ENCODE measurements around the gene KLHL8. TPM values are rescaled to one million over a fixed set of nuclear protein-coding genes. Genes with fewer than 3 reads are reported as not detected.
A peak's percentile ranks its signal among the peaks of the same experiment; 100 is the strongest.

Gene KLHL8
- total and polyA plus RNA-seq, 3 experiments from 2014 or later = 9.9 to 15.8 (median 15.6) TPM

GRCh38 chr4:87122252-87122651 lies 98.2 kb downstream of the KLHL8 start:
- no peaks in the 10 kb centered on the region for H3K27me3 ChIP-seq (ENCODE audit: insufficient read depth, low read length, poor library complexity, severe bottlenecking)
- no peak overlapping the region for H3K4me3 ChIP-seq (ENCODE audit: low read length)
- H3K9me3 ChIP-seq (ENCODE audit: low read length) = no peaks in the 10 kb centered on the region
- H3K36me3 ChIP-seq (ENCODE audit: insufficient read depth, low read length) = peaks cover 16% of the 10 kb centered on the region
- no peak for DNase-seq
- Mint-ChIP-seq H3K4me1 (peaks cover 23 to 33% (median 31%) of the 10 kb centered on the region in 3 donors), H3K4me3 (no peak overlapping the region), H3K9me3 (no peaks in the 10 kb centered on the region), H3K27ac (no peak overlapping the region), H3K36me3 (peaks cover 15 to 79% (median 30%) of the 10 kb centered on the region in 3 donors), H3K27me3 (no peaks in the 10 kb centered on the region)
- CTCF ChIA-PET = interaction anchor here (0.6 to 1.5 kb wide), 3 partner anchors 188 to 1663 kb away, joined by 3 to 4 read pairs (median 3); partner anchors contain the start of gene AFF1
- POLR2A ChIA-PET = no interaction called here
- H3K27ac ChIP-seq (ENCODE audit: low read depth, low read length) = no peak overlapping the region
- no peaks in the 10 kb centered on the region for H3K4me1 ChIP-seq (ENCODE audit: insufficient read depth, low read length)

GRCh38 chr4:87121341-87122065 lies 98.9 kb downstream of the KLHL8 start:
- POLR2A ChIA-PET = no interaction called here
- Histone ChIP-seq H3K9me3 (ENCODE audit: low read length) (no peaks in the 10 kb centered on the region), H3K27ac (ENCODE audit: low read depth, low read length) (no peak overlapping the region), H3K4me3 (ENCODE audit: low read length) (no peak overlapping the region), H3K27me3 (ENCODE audit: insufficient read depth, low read length, poor library complexity, severe bottlenecking) (no peaks in the 10 kb centered on the region), H3K36me3 (ENCODE audit: insufficient read depth, low read length) (peaks cover 22% of the 10 kb centered on the region), H3K4me1 (ENCODE audit: insufficient read depth, low read length) (no peaks in the 10 kb centered on the region)
- Mint-ChIP-seq H3K4me1 (peaks cover 23 to 33% (median 31%) of the 10 kb centered on the region in 3 donors), H3K27ac (peak overlapping the region in 6 of 8 donors; percentile 25 to 84 (median 70)), H3K9me3 (no peaks in the 10 kb centered on the region), H3K36me3 (peaks cover 11 to 81% (median 27%) of the 10 kb centered on the region in 3 donors), H3K27me3 (no peaks in the 10 kb centered on the region), H3K4me3 (no peak overlapping the region)
- CTCF ChIA-PET = interaction anchor here (1.3 to 1.5 kb wide), 2 partner anchors 187 to 199 kb away, joined by 3 read pairs; partner anchors contain the start of gene AFF1
- no peak for DNase-seq

- Histone ChIP-seq H3K4me3 (ENCODE audit: low read length) (no peak overlapping the region), H3K27me3 (ENCODE audit: insufficient read depth, low read length, poor library complexity, severe bottlenecking) (no peaks in the 10 kb centered on the region), H3K27ac (ENCODE audit: low read depth, low read length) (no peak overlapping the region), H3K36me3 (ENCODE audit: insufficient read depth, low read length) (peaks cover 20% of the 10 kb centered on the region), H3K4me1 (ENCODE audit: insufficient read depth, low read length) (no peaks in the 10 kb centered on the region), H3K9me3 (ENCODE audit: low read length) (no peaks in the 10 kb centered on the region)
- CTCF ChIA-PET = interaction anchor here (2.7 kb wide), 1 partner anchor 198 kb away, joined by 10 read pairs; no protein-coding TSS in a partner anchor
- H3K4me3 Mint-ChIP-seq = no peak overlapping the region
- peaks cover 4 to 80% (median 23%) of the 10 kb centered on the region in 3 donors for H3K36me3 Mint-ChIP-seq
- H3K27me3 Mint-ChIP-seq = no peaks in the 10 kb centered on the region
- DNase-seq = no peak
- H3K27ac Mint-ChIP-seq = peak overlapping the region in 3 of 8 donors; percentile 4 to 68 (median 60)
- POLR2A ChIA-PET = no interaction called here
- H3K4me1 Mint-ChIP-seq = peaks cover 23 to 33% (median 31%) of the 10 kb centered on the region in 3 donors
- no peaks in the 10 kb centered on the region for H3K9me3 Mint-ChIP-seq
These were observed 99.8 kb downstream of the KLHL8 start for GRCh38 chr4:87120411-87121162.

GRCh38 chr4:87120010-87120409 lies 100.4 kb downstream of the KLHL8 start:
- POLR2A ChIA-PET = no interaction called here
- H3K27ac Mint-ChIP-seq = peak overlapping the region in 3 of 8 donors; percentile 4 to 72 (median 23)
- H3K27me3 Mint-ChIP-seq = no peaks in the 10 kb centered on the region
- no peak overlapping the region for H3K4me3 Mint-ChIP-seq
- H3K27me3 ChIP-seq (ENCODE audit: insufficient read depth, low read length, poor library complexity, severe bottlenecking) = no peaks in the 10 kb centered on the region
- peaks cover 20 to 33% (median 31%) of the 10 kb centered on the region in 3 donors for H3K4me1 Mint-ChIP-seq
- peaks cover 18% of the 10 kb centered on the region for H3K36me3 ChIP-seq (ENCODE audit: insufficient read depth, low read length)
- no peaks in the 10 kb centered on the region for H3K9me3 Mint-ChIP-seq
- H3K4me3 ChIP-seq (ENCODE audit: low read length) = no peak overlapping the region
- no peaks in the 10 kb centered on the region for H3K9me3 ChIP-seq (ENCODE audit: low read length)
- H3K36me3 Mint-ChIP-seq = peaks cover 0 to 78% (median 19%) of the 10 kb centered on the region in 3 donors
- CTCF ChIA-PET = interaction anchor here (2.7 kb wide), 1 partner anchor 198 kb away, joined by 10 read pairs; no protein-coding TSS in a partner anchor
- H3K27ac ChIP-seq (ENCODE audit: low read depth, low read length) = no peak overlapping the region
- H3K4me1 ChIP-seq (ENCODE audit: insufficient read depth, low read length) = no peaks in the 10 kb centered on the region
- no peak for DNase-seq

GRCh38 chr4:87118826-87119225 lies 101.6 kb downstream of the KLHL8 start:
- no peak for DNase-seq
- Mint-ChIP-seq H3K9me3 (no peaks in the 10 kb centered on the region), H3K27me3 (no peaks in the 10 kb centered on the region), H3K4me1 (peaks cover 20 to 33% (median 31%) of the 10 kb centered on the region in 3 donors), H3K36me3 (peaks cover 0 to 79% (median 15%) of the 10 kb centered on the region in 3 donors), H3K4me3 (no peak overlapping the region), H3K27ac (peak overlapping the region in 2 of 8 donors; percentile 37 to 72)
- H3K4me1 ChIP-seq (ENCODE audit: insufficient read depth, low read length) = no peaks in the 10 kb centered on the region
- POLR2A ChIA-PET = no interaction called here
- CTCF ChIA-PET = interaction anchor here (1.2 to 2.7 kb wide), 2 partner anchors 13 to 196 kb away, joined by 3 to 10 read pairs; no protein-coding TSS in a partner anchor
- no peak overlapping the region for H3K4me3 ChIP-seq (ENCODE audit: low read length)
- H3K27me3 ChIP-seq (ENCODE audit: insufficient read depth, low read length, poor library complexity, severe bottlenecking) = no peaks in the 10 kb centered on the region
- H3K27ac ChIP-seq (ENCODE audit: low read depth, low read length) = no peak overlapping the region
- H3K9me3 ChIP-seq (ENCODE audit: low read length) = no peaks in the 10 kb centered on the region
- peaks cover 18% of the 10 kb centered on the region for H3K36me3 ChIP-seq (ENCODE audit: insufficient read depth, low read length)

- H3K36me3 ChIP-seq (ENCODE audit: insufficient read depth, low read length) = peaks cover 18% of the 10 kb centered on the region
These were observed 102.0 kb downstream of the KLHL8 start for GRCh38 chr4:87118421-87118820.

GRCh38 chr4:87117732-87118075 lies 102.7 kb downstream of the KLHL8 start:
- H3K36me3 Mint-ChIP-seq = peaks cover 0 to 85% (median 17%) of the 10 kb centered on the region in 3 donors

More at GRCh38 chr4:87118421-87118820, 102.0 kb downstream of the KLHL8 start:
- H3K36me3 Mint-ChIP-seq = peaks cover 0 to 80% (median 17%) of the 10 kb centered on the region in 3 donors
- no peaks in the 10 kb centered on the region for H3K4me1 ChIP-seq (ENCODE audit: insufficient read depth, low read length)
- H3K9me3 ChIP-seq (ENCODE audit: low read length) = no peaks in the 10 kb centered on the region
- ChIA-PET CTCF (interaction anchor here (1.2 to 2.7 kb wide), 2 partner anchors 12 to 196 kb away, joined by 3 to 10 read pairs; no protein-coding TSS in a partner anchor), POLR2A (no interaction called here)
- H3K9me3 Mint-ChIP-seq = no peaks in the 10 kb centered on the region
- peak overlapping the region in 3 of 8 donors; percentile 33 to 72 (median 37) for H3K27ac Mint-ChIP-seq
- no peak overlapping the region for H3K4me3 ChIP-seq (ENCODE audit: low read length)
- H3K27me3 Mint-ChIP-seq = no peaks in the 10 kb centered on the region
- no peak overlapping the region for H3K4me3 Mint-ChIP-seq
- no peak for DNase-seq
- no peaks in the 10 kb centered on the region for H3K27me3 ChIP-seq (ENCODE audit: insufficient read depth, low read length, poor library complexity, severe bottlenecking)
- H3K4me1 Mint-ChIP-seq = peaks cover 19 to 33% (median 31%) of the 10 kb centered on the region in 3 donors
- no peak overlapping the region for H3K27ac ChIP-seq (ENCODE audit: low read depth, low read length)

More at GRCh38 chr4:87117732-87118075, 102.7 kb downstream of the KLHL8 start:
- no peak for DNase-seq
- ChIA-PET POLR2A (no interaction called here), CTCF (interaction anchor here (0.8 to 2.7 kb wide), 3 partner anchors 12 to 195 kb away, joined by 3 to 10 read pairs (median 3); no protein-coding TSS in a partner anchor)
- Histone ChIP-seq H3K4me3 (ENCODE audit: low read length) (no peak overlapping the region), H3K9me3 (ENCODE audit: low read length) (no peaks in the 10 kb centered on the region), H3K4me1 (ENCODE audit: insufficient read depth, low read length) (no peaks in the 10 kb centered on the region), H3K27ac (ENCODE audit: low read depth, low read length) (no peak overlapping the region), H3K36me3 (ENCODE audit: insufficient read depth, low read length) (peaks cover 18% of the 10 kb centered on the region), H3K27me3 (ENCODE audit: insufficient read depth, low read length, poor library complexity, severe bottlenecking) (no peaks in the 10 kb centered on the region)
- H3K27me3 Mint-ChIP-seq = no peaks in the 10 kb centered on the region
- H3K27ac Mint-ChIP-seq = no peak overlapping the region
- H3K4me1 Mint-ChIP-seq = peaks cover 19 to 33% (median 31%) of the 10 kb centered on the region in 3 donors
- no peak overlapping the region for H3K4me3 Mint-ChIP-seq
- H3K9me3 Mint-ChIP-seq = no peaks in the 10 kb centered on the region
